A673 (cell line): ENCODE results near the gene AUNIP. TPM values are rescaled to one million over a fixed set of nuclear protein-coding genes. Genes with fewer than 3 reads are reported as not detected.

Source experiments
- BruUV-seq: library from RNA; stranded (reverse); fragments of 400-500 nt; replicated peaks from 2 replicates; lab custom pipeline; 2021; lab: Mats Ljungman, UMichigan
- CTCF ChIA-PET: fragments of 300-600 bp; sonication (Branson Sonifier 250); formaldehyde crosslinking; loops from one replicate; lab custom pipeline; 2022; ENCODE audit warnings: antibody characterized with exemption; lab: Charles Lee
- POLR2A ChIA-PET: fragments of 300-600 bp; sonication (Branson Sonifier 250); formaldehyde crosslinking; loops from one replicate; lab custom pipeline; 2022; ENCODE audit warnings: antibody characterized with exemption; ENCODE audit not compliant: low non-redundant PET; lab: Charles Lee
- DNase-seq: peaks from one replicate; pipeline ENCODE4 v3.0.0-alpha.2; 2015; ENCODE audit warnings: low spot score
- H3K27ac ChIP-seq: fragments of 200-600 bp; sonication (generic); 2 replicates; pipeline ENCODE4 v1.5.1; 2016; ENCODE audit warnings: mixed run types, low read depth, mild to moderate bottlenecking, mixed read lengths, antibody characterized with exemption, low read length; ENCODE audit not compliant: poor library complexity, severe bottlenecking
- H3K27me3 ChIP-seq: fragments of 200-600 bp; sonication (generic); replicated peaks from 2 replicates; pipeline ENCODE4 v1.6.1; 2017; ENCODE audit warnings: mixed run types, low read depth, mild to moderate bottlenecking, mixed read lengths, antibody characterized with exemption, low read length; ENCODE audit not compliant: insufficient read depth, poor library complexity
- H3K36me3 ChIP-seq: fragments of 200-600 bp; sonication (generic); 2 replicates; pipeline ENCODE4 v1.6.1; 2016; ENCODE audit warnings: mixed run types, mild to moderate bottlenecking, mixed read lengths, antibody characterized with exemption, low read length; ENCODE audit not compliant: insufficient read depth, poor library complexity, severe bottlenecking
- H3K4me1 ChIP-seq: fragments of 200-600 bp; sonication (generic); 2 replicates; pipeline ENCODE4 v1.6.1; 2017; ENCODE audit warnings: mixed run types, mild to moderate bottlenecking, mixed read lengths, antibody characterized with exemption, low read length; ENCODE audit not compliant: insufficient read depth, poor library complexity, severe bottlenecking
- H3K4me3 ChIP-seq: fragments of 200-600 bp; sonication (generic); 2 replicates; pipeline ENCODE4 v1.5.1; 2016; ENCODE audit warnings: low read depth, mixed run types, mild to moderate bottlenecking, mixed read lengths, low read length; ENCODE audit not compliant: poor library complexity, severe bottlenecking
- H3K9me3 ChIP-seq: fragments of 200-600 bp; sonication (generic); 2 replicates; pipeline ENCODE4 v1.6.1; 2016; ENCODE audit warnings: mixed run types, low read depth, mild to moderate bottlenecking, mixed read lengths, antibody characterized with exemption, low read length; ENCODE audit not compliant: poor library complexity, severe bottlenecking
- EZH2 ChIP-seq: fragments of 200-600 bp; sonication (generic); IDR thresholded peaks from 2 replicates; pipeline ENCODE4 v1.6.1; 2017; ENCODE audit warnings: borderline replicate concordance, low read depth, mild to moderate bottlenecking, mixed read lengths, antibody characterized with exemption, low read length; ENCODE audit not compliant: poor library complexity, severe bottlenecking
- intact Hi-C: fragments of 100-400 bp; cut with micrococcal nuclease; formaldehyde crosslinking; loops from one replicate; pipeline ENCODE4 v1.10.0; 2022; ENCODE audit not compliant: unreplicated experiment
- total RNA-seq: library from RNA; stranded (reverse); gene quantifications from 2 replicates; pipeline ENCODE4 v1.2.3, GENCODE V29; 2021
- TF ChIP-seq, protein P1 (sequence below): fragments of 300-800, 200-600 bp; sonication (generic); conservative IDR thresholded peaks from 2 replicates; pipeline ENCODE4 v1.5.1; 2017; ENCODE audit warnings: low read depth, mild to moderate bottlenecking, antibody characterized with exemption, low read length, moderate library complexity, mixed read lengths

The AUNIP gene
- total RNA-seq, 1 experiment from 2014 or later = 18.9 TPM

DNA sequence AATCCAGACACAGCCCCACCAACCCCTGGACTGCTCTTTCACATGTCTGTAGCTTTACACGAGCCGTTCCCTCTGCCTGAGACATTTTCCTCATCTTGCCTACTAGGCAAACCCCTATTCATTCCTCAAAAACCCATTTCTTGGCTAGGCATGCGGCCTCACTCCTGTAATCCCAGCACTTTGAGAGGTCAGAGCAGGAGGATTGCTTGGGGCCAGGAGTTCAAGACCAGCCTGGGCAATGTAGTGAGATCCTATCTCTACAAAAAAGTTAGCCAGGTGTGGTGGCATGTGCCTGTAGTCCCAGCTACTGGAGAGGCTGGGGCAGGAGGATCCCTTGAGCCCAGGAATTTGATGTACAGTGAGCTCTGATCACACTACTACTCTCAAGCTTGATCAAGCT lies 5.2 kb upstream of the AUNIP start:
- Histone ChIP-seq H3K27ac (no peak overlapping the region), H3K4me1 (peaks cover 7% of the 10 kb centered on the region), H3K36me3 (no peaks in the 10 kb centered on the region), H3K9me3 (no peaks in the 10 kb centered on the region), H3K27me3 (no peaks in the 10 kb centered on the region), H3K4me3 (no peak overlapping the region)
- no peak for TF ChIP-seq EZH2
- TF ChIP-seq, protein P1, sequence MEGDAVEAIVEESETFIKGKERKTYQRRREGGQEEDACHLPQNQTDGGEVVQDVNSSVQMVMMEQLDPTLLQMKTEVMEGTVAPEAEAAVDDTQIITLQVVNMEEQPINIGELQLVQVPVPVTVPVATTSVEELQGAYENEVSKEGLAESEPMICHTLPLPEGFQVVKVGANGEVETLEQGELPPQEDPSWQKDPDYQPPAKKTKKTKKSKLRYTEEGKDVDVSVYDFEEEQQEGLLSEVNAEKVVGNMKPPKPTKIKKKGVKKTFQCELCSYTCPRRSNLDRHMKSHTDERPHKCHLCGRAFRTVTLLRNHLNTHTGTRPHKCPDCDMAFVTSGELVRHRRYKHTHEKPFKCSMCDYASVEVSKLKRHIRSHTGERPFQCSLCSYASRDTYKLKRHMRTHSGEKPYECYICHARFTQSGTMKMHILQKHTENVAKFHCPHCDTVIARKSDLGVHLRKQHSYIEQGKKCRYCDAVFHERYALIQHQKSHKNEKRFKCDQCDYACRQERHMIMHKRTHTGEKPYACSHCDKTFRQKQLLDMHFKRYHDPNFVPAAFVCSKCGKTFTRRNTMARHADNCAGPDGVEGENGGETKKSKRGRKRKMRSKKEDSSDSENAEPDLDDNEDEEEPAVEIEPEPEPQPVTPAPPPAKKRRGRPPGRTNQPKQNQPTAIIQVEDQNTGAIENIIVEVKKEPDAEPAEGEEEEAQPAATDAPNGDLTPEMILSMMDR = no peak
- ChIA-PET POLR2A (interaction anchor here (0.6 kb wide), 1 partner anchor 1441 kb away, joined by 6 read pairs; no protein-coding TSS in a partner anchor), CTCF (no interaction called here)
- no TSS peak for BruUV-seq
- intact Hi-C loops = no loop called here
- no peak for DNase-seq

DNA sequence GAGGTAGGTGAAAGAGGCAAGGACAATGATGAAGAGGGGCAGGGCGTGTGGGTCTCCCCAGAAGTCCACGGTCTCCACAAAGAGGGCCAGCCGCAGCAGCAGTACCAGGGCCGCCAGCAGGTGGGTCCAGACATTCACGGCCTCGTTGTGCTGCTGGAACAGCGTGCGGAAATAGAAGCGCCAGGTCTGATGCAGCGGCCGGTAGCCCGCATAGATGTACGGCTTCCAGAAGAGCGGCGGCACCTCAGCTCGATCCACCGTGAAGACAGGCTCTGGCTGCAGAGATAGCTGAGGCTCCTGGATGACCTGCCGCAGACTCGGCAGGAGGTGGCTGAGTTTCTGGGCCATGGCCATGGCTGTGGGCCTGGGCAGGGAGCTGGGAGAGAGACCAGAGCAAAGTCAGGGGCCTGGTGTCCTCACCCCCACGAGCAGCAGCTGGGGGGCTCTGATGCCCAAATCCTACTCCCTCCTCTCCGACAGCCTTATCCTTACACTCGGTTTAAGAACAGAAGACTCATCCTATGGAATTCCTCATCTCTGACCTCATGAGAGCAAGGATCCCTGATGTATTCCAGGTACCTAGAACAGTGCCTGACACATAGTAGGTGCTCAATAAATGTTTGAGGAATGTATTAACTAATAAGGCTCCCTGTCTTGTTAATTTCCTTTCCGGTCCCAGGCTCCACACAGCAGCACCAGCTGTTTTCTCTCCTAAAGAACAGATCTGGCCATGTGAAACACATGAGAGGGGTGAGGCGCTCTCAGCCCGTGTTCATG lies 4.4 kb upstream of the AUNIP start:
- Histone ChIP-seq H3K9me3 (no peaks in the 10 kb centered on the region), H3K36me3 (no peaks in the 10 kb centered on the region), H3K27ac (no peak overlapping the region), H3K4me3 (no peak overlapping the region), H3K27me3 (no peaks in the 10 kb centered on the region), H3K4me1 (peaks cover 7% of the 10 kb centered on the region)
- intact Hi-C loops = no loop called here
- no peak for DNase-seq
- CTCF ChIA-PET = no interaction called here
- POLR2A ChIA-PET = no interaction called here
- BruUV-seq = no TSS peak
- TF ChIP-seq, protein P1 = no peak
- no peak for TF ChIP-seq EZH2

DNA sequence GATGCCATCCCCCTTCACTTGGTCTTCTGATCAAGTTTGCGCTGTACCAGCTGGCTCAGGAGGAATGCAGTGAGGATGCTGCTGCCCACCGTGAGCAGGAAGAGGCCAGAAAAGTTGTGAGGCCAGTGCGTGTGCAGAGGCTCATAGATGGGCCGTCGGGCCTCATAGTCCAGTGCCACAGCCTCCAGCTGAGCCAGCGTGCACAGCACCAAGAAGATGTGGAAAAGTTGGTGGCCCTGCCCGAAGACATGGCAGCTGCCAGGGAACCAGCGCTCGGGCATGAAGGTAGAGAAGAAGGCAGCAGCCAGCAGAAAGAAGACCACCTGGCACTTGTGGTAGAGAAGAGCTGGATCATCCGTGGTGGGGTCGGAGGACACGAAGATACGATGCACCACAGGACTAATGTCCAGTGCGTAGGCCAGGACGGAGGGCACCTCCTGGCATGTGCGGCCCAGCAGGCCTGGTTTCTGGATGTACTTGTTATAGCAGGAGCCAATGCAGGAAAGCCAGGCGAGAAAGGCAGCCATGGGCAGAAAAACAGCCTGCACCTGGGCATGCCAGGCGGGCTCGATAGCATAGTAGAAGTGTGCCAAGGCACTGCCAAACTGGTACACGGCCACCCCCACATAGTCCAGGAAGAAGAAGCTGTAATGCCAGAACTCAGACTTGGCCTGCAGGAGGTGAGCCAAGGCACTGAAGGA lies 3.7 kb upstream of the AUNIP start:
- intact Hi-C loops = no loop called here
- BruUV-seq = no TSS peak
- no peak overlapping the region for H3K27ac ChIP-seq
- no peaks in the 10 kb centered on the region for H3K9me3 ChIP-seq
- H3K4me3 ChIP-seq = no peak overlapping the region
- no peaks in the 10 kb centered on the region for H3K36me3 ChIP-seq
- TF ChIP-seq, protein P1 = no peak
- no peak for TF ChIP-seq EZH2
- H3K27me3 ChIP-seq = no peaks in the 10 kb centered on the region
- CTCF ChIA-PET = interaction anchor here (0.6 kb wide), 1 partner anchor 15 kb away, joined by 5 read pairs; no protein-coding TSS in a partner anchor
- H3K4me1 ChIP-seq = peaks cover 7% of the 10 kb centered on the region
- DNase-seq = no peak
- POLR2A ChIA-PET = no interaction called here
